H9 (cell line): ENCODE measurements around the gene MXRA7. TPM values are rescaled to one million over a fixed set of nuclear protein-coding genes. Genes with fewer than 3 reads are reported as not detected.

Experiments
- DNase-seq: peaks from one replicate; pipeline ENCODE4 v3.0.0-alpha.2; 2017
- H2AFZ ChIP-seq: one replicate; pipeline ENCODE4 v1.6.1; 2013; ENCODE audit warnings: mild to moderate bottlenecking, low read length, control low read depth, moderate library complexity
- H2AK5ac ChIP-seq: 2 replicates; pipeline ENCODE4 v1.6.1; 2013; ENCODE audit warnings: low read length, control low read depth, mixed read lengths; ENCODE audit not compliant: insufficient read length
- H2BK120ac ChIP-seq: one replicate; pipeline ENCODE4 v1.6.1; 2013; ENCODE audit warnings: low read depth, mild to moderate bottlenecking, low read length, control low read depth, inconsistent platforms; ENCODE audit not compliant: poor library complexity, severe bottlenecking
- H2BK12ac ChIP-seq: 2 replicates; pipeline ENCODE4 v1.6.1; 2013; ENCODE audit warnings: low read length, control low read depth, mixed read lengths, low read depth; ENCODE audit not compliant: insufficient read length
- H2BK15ac ChIP-seq: 2 replicates; pipeline ENCODE4 v1.6.1; 2013; ENCODE audit warnings: low read depth, low read length, control low read depth
- H2BK20ac ChIP-seq: one replicate; pipeline ENCODE4 v1.6.1; 2013; ENCODE audit warnings: low read depth, mild to moderate bottlenecking, low read length, control low read depth, inconsistent platforms; ENCODE audit not compliant: poor library complexity, severe bottlenecking
- H2BK5ac ChIP-seq: 2 replicates; pipeline ENCODE4 v1.6.1; 2013; ENCODE audit warnings: low read length, control low read depth, mixed read lengths; ENCODE audit not compliant: insufficient read length
- H3K14ac ChIP-seq: 2 replicates; pipeline ENCODE4 v1.6.1; 2013; ENCODE audit warnings: low read length, control low read depth; ENCODE audit not compliant: insufficient read depth
- H3K18ac ChIP-seq: 2 replicates; pipeline ENCODE4 v1.6.1; 2013; ENCODE audit warnings: low read depth, mild to moderate bottlenecking, mixed read lengths, low read length, control low read depth; ENCODE audit not compliant: insufficient read length
- H3K23ac ChIP-seq: 2 replicates; pipeline ENCODE4 v1.6.1; 2013; ENCODE audit warnings: low read length, control low read depth, mixed read lengths, low read depth; ENCODE audit not compliant: insufficient read length
- H3K23me2 ChIP-seq: 2 replicates; pipeline ENCODE4 v1.6.1; 2013; ENCODE audit warnings: low read depth, mild to moderate bottlenecking, mixed read lengths, low read length, control low read depth; ENCODE audit not compliant: insufficient read length, poor library complexity, severe bottlenecking
- H3K27ac ChIP-seq: 2 replicates; pipeline ENCODE4 v1.5.1; 2013; ENCODE audit warnings: low read length, control low read depth, mixed read lengths, low read depth; ENCODE audit not compliant: insufficient read length
- H3K27me3 ChIP-seq: 2 replicates; pipeline ENCODE4 v1.6.1; 2013; ENCODE audit warnings: low read length, control low read depth, inconsistent platforms; ENCODE audit not compliant: insufficient read depth
- H3K4ac ChIP-seq: 2 replicates; pipeline ENCODE4 v1.6.1; 2013; ENCODE audit warnings: low read depth, mild to moderate bottlenecking, control low read depth, inconsistent platforms, low read length, moderate library complexity
- H3K4me1 ChIP-seq: 2 replicates; pipeline ENCODE4 v1.6.1; 2013; ENCODE audit warnings: low read length, control low read depth, inconsistent platforms; ENCODE audit not compliant: insufficient read depth
- H3K4me2 ChIP-seq: 2 replicates; pipeline ENCODE4 v1.6.1; 2013; ENCODE audit warnings: low read length, control low read depth, mixed read lengths; ENCODE audit not compliant: insufficient read length, insufficient read depth
- H3K56ac ChIP-seq: 2 replicates; pipeline ENCODE4 v1.6.1; 2013; ENCODE audit warnings: low read depth, mild to moderate bottlenecking, mixed read lengths, low read length, control low read depth; ENCODE audit not compliant: insufficient read length
- H3K79me1 ChIP-seq: 2 replicates; pipeline ENCODE4 v1.6.1; 2013; ENCODE audit warnings: low read depth, mild to moderate bottlenecking, moderate library complexity, low read length, control low read depth, inconsistent platforms; ENCODE audit not compliant: insufficient read depth, poor library complexity, severe bottlenecking
- H3K79me2 ChIP-seq: 2 replicates; pipeline ENCODE4 v1.6.1; 2013; ENCODE audit warnings: low read length, control low read depth, inconsistent platforms; ENCODE audit not compliant: insufficient read depth
- H3K9ac ChIP-seq: 2 replicates; pipeline ENCODE4 v1.6.1; 2013; ENCODE audit warnings: low read length, control low read depth, mixed read lengths; ENCODE audit not compliant: insufficient read length; ENCODE audit errors: extremely low read depth
- H3K9me3 ChIP-seq: one replicate; pipeline ENCODE4 v1.6.1; 2013; ENCODE audit warnings: low read depth, low read length, inconsistent platforms; ENCODE audit not compliant: control insufficient read depth
- H3T11ph ChIP-seq: one replicate; pipeline ENCODE4 v1.6.1; 2013; ENCODE audit warnings: mild to moderate bottlenecking, low read length, control low read depth, inconsistent platforms
- H4K20me1 ChIP-seq: one replicate; pipeline ENCODE4 v1.6.1; 2013; ENCODE audit not compliant: control insufficient read depth, insufficient read length, insufficient read depth
- H4K5ac ChIP-seq: 2 replicates; pipeline ENCODE4 v1.6.1; 2013; ENCODE audit warnings: low read depth, mild to moderate bottlenecking, mixed read lengths, low read length, control low read depth; ENCODE audit not compliant: insufficient read length
- H4K8ac ChIP-seq: replicated peaks from 2 replicates; pipeline ENCODE4 v1.6.1; 2013; ENCODE audit warnings: low read length, control low read depth, mixed read lengths, low read depth; ENCODE audit not compliant: insufficient read length
- H4K91ac ChIP-seq: 2 replicates; pipeline ENCODE4 v1.6.1; 2013; ENCODE audit warnings: low read depth, mild to moderate bottlenecking, moderate library complexity, mixed read lengths, low read length, control low read depth; ENCODE audit not compliant: insufficient read length
- H3K27ac Mint-ChIP-seq, 3 experiments: 2 replicates in 2 of 3; 3 replicates in 1 of 3; pipeline ENCODE4 v1.8.0; 2020 to 2021; ENCODE audit warnings: mixed read lengths in 3 of 3, mild to moderate bottlenecking in 1 of 3, moderate library complexity in 1 of 3
- H3K27me3 Mint-ChIP-seq: 2 replicates; pipeline ENCODE4 v1.8.0; 2021; ENCODE audit warnings: low read depth, mild to moderate bottlenecking, moderate library complexity, mixed read lengths
- H3K36me3 Mint-ChIP-seq, 3 experiments: 2 replicates in 2 of 3; 3 replicates in 1 of 3; pipeline ENCODE4 v1.8.0; 2020 to 2021; ENCODE audit warnings: low read depth in 3 of 3, mixed read lengths in 3 of 3; ENCODE audit not compliant: insufficient read depth in 1 of 3
- H3K4me1 Mint-ChIP-seq, 2 experiments: 2 replicates each; pipeline ENCODE4 v1.8.0; 2020; ENCODE audit warnings: mixed read lengths in 2 of 2
- H3K4me3 Mint-ChIP-seq, 2 experiments: 2 replicates in 1 of 2; 3 replicates in 1 of 2; pipeline ENCODE4 v1.8.0; 2020 to 2021; ENCODE audit warnings: mild to moderate bottlenecking in 2 of 2, mixed read lengths in 2 of 2, moderate library complexity in 1 of 2
- H3K9me3 Mint-ChIP-seq, 2 experiments: 2 replicates in 1 of 2; 3 replicates in 1 of 2; pipeline ENCODE4 v1.8.0; 2020; ENCODE audit warnings: mild to moderate bottlenecking in 2 of 2, mixed read lengths in 2 of 2, moderate library complexity in 1 of 2
- WGBS: extraction: QIAGEN DNeasy Blood & Tissue Kit; methylation state at CpG from one replicate; pipeline ENCODE4 v1.1.7; 2013; ENCODE audit warnings: missing lambda C conversion rate, low lambda C conversion rate, mixed read lengths; ENCODE audit not compliant: insufficient read length; ENCODE audit errors: extremely low coverage; 5-methylcytosine and 5-hydroxymethylcytosine counted together
- total RNA-seq: library from RNA; stranded (reverse); gene quantifications from 2 replicates; pipeline ENCODE4 v1.2.1, GENCODE V29; 2021
- TF ChIP-seq, protein P1 (sequence below): fragments of 200-600 bp; sonication (generic); conservative IDR thresholded peaks from 3 replicates; pipeline ENCODE4 v1.8.0; 2021; ENCODE audit warnings: antibody characterized with exemption, mild to moderate bottlenecking

MXRA7 gene
- total RNA-seq, 1 experiment from 2014 or later: 28.2 TPM

DNA sequence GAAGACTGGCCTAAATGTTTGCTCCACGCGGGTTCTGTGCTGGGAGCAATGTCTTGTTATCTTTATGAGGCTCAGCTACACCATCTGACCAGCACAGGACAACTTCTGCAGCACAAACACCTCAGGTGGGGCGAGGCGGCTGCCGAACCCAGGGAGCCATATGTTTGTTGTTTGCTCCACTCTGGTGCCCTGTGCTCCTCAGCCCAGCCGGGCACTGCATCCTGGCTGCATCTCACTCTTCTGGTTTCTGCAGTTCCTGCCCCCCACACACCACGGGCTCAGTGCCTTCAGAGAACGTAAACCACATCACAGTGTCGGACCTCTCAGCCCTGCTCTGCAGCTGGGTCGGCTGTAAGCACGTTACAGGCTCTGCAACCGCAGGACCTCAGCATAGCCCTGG is 32.4 kb downstream of the MXRA7 start:
- Histone ChIP-seq H2BK20ac (no peak overlapping the region), H2BK5ac (no peak overlapping the region), H2BK15ac (no peak overlapping the region), H2AFZ (no peak overlapping the region), H3K23me2 (no peaks in the 10 kb centered on the region), H3K14ac (no peak overlapping the region; the same call in 1 of the 2 replicates), H3K23ac (no peak overlapping the region), H2BK12ac (no peak overlapping the region), H3K9me3 (no peaks in the 10 kb centered on the region), H2AK5ac (no peak overlapping the region), H3K4ac (no peak overlapping the region), H4K5ac (no peak overlapping the region), H3K27ac (no peak overlapping the region), H2BK120ac (no peak overlapping the region), H3K79me2 (no peaks in the 10 kb centered on the region), H3T11ph (no peak overlapping the region), H3K4me1 (no peaks in the 10 kb centered on the region), H3K9ac (no peak overlapping the region), H3K18ac (no peak overlapping the region), H4K20me1 (no peaks in the 10 kb centered on the region), H4K91ac (no peak overlapping the region), H3K79me1 (no peaks in the 10 kb centered on the region), H3K56ac (no peak overlapping the region), H3K4me2 (no peak overlapping the region), H3K27me3 (no peaks in the 10 kb centered on the region), H4K8ac (no peak overlapping the region)
- WGBS: no CpG with 5 or more reads among the region's 12 CpGs
- no peak overlapping the region for H3K27ac Mint-ChIP-seq
- peaks cover 6 to 11% of the 10 kb centered on the region in 2 experiments for H3K4me1 Mint-ChIP-seq
- H3K27me3 Mint-ChIP-seq: no peaks in the 10 kb centered on the region; the same call in 1 of the 2 replicates
- peaks cover 0 to 4% (median 0%) of the 10 kb centered on the region in 3 experiments; a peak in 1 of 7 replicates for H3K36me3 Mint-ChIP-seq
- TF ChIP-seq, protein P1, sequence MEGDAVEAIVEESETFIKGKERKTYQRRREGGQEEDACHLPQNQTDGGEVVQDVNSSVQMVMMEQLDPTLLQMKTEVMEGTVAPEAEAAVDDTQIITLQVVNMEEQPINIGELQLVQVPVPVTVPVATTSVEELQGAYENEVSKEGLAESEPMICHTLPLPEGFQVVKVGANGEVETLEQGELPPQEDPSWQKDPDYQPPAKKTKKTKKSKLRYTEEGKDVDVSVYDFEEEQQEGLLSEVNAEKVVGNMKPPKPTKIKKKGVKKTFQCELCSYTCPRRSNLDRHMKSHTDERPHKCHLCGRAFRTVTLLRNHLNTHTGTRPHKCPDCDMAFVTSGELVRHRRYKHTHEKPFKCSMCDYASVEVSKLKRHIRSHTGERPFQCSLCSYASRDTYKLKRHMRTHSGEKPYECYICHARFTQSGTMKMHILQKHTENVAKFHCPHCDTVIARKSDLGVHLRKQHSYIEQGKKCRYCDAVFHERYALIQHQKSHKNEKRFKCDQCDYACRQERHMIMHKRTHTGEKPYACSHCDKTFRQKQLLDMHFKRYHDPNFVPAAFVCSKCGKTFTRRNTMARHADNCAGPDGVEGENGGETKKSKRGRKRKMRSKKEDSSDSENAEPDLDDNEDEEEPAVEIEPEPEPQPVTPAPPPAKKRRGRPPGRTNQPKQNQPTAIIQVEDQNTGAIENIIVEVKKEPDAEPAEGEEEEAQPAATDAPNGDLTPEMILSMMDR: no peak
- no peak overlapping the region for H3K4me3 Mint-ChIP-seq
- no peaks in the 10 kb centered on the region for H3K9me3 Mint-ChIP-seq
- no peak for DNase-seq
